Amygdala (tissue), 56 donors: Measurements from ENCODE around the gene IRS1.

Experiments used
- DNase-seq, 56 donors: peaks; one replicate each; lab custom pipeline; 2025; lab: John Stamatoyannopoulos, UW

The IRS1 gene

DNA sequence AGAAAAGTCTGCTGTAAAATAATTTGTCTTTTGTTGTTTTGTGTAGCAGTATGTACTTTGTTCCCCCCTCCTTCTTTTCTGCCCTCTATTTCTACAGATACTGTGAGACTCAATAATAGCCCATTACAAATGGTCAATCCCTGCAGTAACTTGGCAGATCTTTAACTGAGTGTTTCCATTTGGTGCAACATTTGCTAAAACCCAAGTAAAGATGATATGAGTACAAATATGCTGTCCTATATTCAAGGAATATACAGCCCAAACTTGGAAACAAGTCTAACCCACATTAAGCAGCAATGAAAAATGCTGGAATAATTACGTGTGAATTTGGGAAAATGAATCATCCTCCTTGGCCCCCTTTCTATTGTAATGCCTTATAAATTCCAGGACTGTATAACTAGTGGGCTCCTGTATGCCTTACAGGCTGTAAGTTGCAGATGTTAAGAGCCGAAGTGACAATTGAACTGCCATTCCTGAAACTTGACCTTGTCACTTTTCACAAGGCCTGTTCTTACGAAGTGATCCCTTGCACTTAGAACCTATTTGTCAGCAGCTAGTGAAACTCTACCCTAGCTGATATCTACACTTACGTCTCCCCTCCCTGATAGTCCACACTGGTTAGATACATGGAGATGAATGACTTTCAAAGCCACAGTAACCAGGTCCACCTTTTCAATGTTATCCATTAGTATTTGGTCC is 104.9 kb downstream of the IRS1 start:
- no peak for DNase-seq

DNA sequence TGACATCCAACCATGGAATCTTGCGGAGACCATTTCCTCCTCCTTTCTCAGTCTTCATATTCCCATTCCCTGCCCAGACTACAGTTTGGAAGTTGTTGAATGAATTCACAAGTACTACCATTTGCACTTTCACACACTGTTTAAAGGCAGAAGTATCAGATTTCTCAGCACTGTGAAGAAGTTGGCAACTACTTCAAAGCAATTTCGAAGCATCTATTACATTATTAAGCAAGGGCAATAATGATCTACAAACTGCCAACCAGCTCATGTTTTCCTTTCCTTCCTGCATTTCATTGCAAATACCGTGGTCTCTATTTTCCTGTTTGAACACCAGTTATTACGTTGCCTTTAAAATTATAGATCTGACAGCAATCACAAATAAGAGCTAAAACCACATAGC is 105.5 kb downstream of the IRS1 start:
- no peak for DNase-seq

DNA sequence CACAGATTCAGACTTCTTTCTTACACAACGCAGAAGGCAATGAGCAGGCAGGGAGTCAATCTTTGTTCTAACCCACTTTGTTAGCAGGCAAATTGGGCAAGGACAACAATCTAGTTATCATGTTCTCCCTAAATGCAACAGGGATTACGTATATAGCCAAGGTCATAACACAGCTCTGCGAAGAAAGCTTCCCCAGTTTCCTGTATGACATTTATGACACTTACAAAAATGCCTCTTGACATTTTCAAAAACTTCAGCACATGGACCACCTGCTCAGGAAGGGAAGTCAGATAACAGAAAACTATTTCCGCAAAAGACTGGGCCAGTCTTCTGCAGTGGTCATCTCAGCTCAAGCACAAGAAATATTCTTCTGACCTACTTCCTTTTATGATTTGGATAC is 106.1 kb downstream of the IRS1 start:
- DNase-seq, result no peak

DNA sequence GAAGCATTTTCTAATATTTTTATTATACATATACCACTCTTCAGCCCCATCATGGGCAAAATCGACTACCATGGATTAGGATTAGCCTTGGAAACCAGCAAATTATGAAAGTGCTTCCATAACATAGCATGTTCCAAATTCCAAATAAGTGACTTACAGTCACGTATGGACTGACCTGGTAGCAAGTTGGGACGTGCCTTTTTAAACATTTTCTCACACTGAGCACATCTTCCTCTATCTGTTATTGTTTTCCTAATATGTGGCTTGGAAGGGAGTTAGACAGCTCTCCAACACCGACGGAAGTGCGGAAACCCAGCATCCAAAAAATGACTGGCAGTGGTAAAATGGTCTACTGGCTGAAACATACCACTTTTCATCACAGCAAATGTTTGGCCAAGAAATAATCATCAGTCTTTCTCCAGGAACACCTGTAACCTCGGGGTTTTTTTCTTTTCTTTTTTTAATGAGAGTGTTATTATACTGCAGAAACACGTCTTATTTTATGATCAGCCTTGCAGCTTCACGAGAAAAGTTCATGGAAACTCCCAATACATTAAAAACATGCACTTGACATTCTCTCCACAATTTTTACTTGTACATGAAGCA is 107.0 kb downstream of the IRS1 start:
- no peak for DNase-seq

DNA sequence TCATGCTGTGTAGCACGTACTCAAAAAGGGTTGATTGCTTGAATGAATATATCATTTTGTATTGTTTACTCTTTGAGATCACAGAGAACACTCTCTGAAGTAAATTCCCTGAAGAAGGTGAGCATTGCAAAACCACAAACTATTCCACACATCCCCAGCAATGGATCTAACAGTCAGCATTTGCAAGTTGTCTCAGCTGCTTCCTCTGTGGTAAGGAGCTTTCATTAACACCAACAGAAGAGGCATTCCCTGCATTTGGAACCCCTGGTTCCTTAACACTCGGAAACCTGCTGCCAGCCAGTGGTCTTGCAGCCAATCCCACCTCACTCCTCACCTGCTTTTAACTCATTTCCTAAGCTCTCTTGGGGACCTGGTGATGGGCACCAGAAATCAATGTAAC is 108.4 kb downstream of the IRS1 start:
- DNase-seq, result no peak

DNA sequence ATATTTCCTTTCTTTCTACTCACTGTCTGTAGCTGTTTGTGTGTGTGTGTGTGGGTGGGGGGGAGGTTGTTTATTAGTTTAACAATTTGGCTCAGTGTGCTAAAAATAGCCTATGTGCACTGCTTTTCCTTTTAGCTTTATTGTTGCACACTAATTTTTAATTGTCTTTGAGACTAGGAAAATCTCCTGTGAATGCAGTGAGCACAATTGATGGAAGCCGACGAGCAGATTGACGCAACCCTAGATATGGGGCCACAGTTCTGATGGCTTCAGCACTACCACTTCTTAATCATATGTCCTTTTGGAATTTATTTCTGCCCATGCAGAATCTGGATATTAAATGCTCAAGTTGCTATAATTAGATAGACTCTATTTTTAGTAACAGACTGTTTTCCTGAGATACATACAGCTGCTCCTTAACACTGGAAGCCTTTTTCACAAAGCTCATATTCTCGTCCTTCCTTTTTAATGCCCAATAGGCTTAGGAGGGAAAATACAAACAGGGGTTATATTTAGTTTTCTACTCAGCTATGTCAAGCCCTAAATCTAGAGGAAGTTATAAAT is 109.1 kb downstream of the IRS1 start:
- DNase-seq, result peak in 2 of 56 donors; percentile 4 to 8

DNA sequence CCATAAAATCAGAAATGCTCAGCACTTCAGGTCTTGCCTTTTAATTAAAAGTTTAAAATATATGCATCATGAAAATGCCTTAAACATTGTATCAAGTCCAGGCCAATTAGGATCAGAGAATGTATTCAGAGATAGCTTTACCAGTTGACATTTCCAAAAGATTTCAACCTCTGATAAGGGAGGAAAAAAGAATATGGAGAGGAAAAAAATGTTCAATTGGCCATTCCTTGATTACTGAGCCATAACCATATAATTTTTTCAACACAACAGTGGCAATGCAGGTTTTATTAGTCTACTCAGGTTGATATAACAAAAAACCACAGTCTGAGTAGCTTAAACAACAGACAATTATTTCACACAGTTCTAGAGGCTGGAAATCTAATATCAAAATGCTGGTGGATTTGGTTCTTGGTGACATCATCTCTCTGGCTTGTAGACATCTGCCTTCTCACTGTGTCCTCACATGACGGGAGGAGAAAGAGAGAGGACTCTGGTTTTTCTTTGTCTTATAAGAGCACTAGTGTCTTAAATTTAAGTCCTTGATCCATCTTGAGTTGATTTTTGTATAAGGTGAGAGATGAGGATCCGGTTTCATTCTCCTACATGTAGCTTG is 111.9 kb downstream of the IRS1 start:
- DNase-seq, result no peak

DNA sequence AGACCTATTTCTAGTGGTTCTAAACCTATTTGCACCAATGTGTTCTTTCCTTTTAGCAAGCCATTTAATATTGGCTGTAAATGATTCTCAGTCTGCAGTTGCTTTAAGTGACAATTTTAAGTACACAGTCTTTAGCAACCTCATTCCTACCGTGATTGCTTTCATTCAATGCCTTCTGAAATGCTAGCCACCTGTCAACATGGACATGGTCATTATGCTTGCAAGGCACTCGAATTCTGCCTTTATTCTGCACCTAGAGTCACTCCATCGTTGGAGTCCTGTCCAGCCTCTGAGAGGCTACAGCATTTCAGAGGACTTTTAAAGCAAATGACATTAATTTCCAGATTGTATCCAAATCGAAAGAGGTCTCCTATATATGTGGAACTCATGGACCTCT is 115.1 kb downstream of the IRS1 start:
- no peak for DNase-seq

DNA sequence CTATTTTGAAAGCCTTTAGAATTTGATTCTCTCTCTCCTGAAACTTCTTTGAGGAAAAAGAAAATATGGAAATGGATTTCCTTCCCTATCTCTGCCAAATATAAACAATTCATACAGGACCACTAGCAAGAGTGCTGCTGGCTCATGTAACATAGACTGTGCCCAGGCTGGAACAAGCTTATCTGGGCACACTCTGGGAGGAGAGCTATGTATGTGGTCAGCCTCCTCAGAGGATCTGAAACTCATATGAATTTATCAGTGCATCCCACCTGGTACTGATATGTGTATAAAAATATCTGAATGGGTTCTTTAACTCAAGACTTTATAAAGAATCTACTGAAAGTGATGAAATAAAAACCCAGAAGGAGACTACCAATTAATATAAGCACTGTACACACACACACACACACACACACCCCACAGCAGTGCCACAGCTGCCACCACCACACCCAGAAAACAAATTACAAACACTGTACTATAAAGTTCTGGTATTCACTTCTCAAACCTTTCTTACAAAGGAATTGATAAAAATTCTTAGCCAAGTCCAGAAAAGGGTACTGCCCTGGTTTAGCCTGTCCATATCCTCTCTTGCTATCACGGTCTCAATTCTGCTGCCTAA is 115.6 kb downstream of the IRS1 start:
- DNase-seq, result no peak

DNA sequence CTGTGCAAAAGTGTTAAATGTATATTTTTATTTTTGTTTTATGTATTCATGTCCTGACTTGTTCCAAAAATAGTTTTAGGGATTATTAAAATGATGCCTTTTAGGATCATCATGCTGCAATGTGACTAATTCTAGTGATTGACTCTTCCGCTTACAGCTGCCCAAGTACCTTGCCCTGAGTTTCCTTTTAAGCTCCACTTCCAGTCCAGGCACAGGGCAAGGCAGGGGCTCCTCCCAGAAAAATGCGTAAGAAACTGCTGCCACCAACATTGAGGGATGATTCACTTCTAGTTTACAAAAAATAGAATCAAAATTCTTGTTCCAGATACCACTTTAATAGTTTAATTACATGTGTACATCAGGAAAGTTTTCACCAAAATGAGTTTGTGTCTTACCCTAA is 116.4 kb downstream of the IRS1 start:
- no peak for DNase-seq
